Rectal smooth muscle tissue (tissue), 1 donor: Measurements from ENCODE around the gene IFI27.
A peak's percentile ranks its signal among the peaks of the same experiment; 100 is the strongest.

Source experiments
- H3K27ac ChIP-seq: one replicate; pipeline ENCODE4 v1.7.0; 2013; ENCODE audit warnings: low read depth, low read length, inconsistent platforms
- H3K27me3 ChIP-seq: one replicate; pipeline ENCODE4 v1.7.0; 2013; ENCODE audit warnings: low read length; ENCODE audit not compliant: control insufficient read depth, insufficient read depth
- H3K36me3 ChIP-seq: one replicate; pipeline ENCODE4 v1.7.0; 2013; ENCODE audit warnings: low read length; ENCODE audit not compliant: control insufficient read depth, insufficient read depth
- H3K4me1 ChIP-seq: one replicate; pipeline ENCODE4 v1.7.0; 2013; ENCODE audit warnings: low read length; ENCODE audit not compliant: control insufficient read depth, insufficient read depth
- H3K4me3 ChIP-seq: one replicate; pipeline ENCODE4 v1.7.0; 2013; ENCODE audit warnings: low read length
- H3K9ac ChIP-seq: one replicate; pipeline ENCODE4 v1.7.0; 2013; ENCODE audit warnings: low read length

Gene IFI27

DNA sequence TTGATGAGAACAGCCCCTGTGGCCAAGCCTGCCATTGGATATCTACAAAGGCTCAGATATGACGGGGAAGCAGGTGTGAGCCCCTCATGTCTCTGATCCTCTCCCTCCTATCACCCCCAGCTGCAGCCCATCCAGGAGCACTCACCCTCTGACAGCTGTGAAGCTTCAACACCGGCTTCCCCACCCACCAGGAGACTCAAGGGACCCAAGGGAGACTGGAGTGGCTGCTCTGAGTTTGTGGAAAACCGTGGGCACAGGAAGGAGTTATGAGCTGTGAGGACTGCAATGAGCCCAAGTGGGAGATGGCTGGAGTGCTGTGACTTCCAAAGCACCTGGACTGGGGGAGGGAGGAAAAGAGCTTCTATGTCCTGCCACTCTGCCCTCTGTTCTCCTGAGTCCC is 10.9 kb downstream of the IFI27 start:
- no peak overlapping the region for H3K4me3 ChIP-seq
- H3K9ac ChIP-seq: no peak overlapping the region
- no peaks in the 10 kb centered on the region for H3K27me3 ChIP-seq
- no peak overlapping the region for H3K27ac ChIP-seq
- H3K4me1 ChIP-seq: no peaks in the 10 kb centered on the region
- no peaks in the 10 kb centered on the region for H3K36me3 ChIP-seq

- no peak overlapping the region for H3K9ac ChIP-seq
- no peak overlapping the region for H3K27ac ChIP-seq
- no peaks in the 10 kb centered on the region for H3K27me3 ChIP-seq
These were observed 11.9 kb downstream of the IFI27 start for GRCh38 chr14:94122438-94122837.

GRCh38 chr14:94123296-94123695 is 12.8 kb downstream of the IFI27 start:
- Histone ChIP-seq H3K27ac (no peak overlapping the region), H3K4me3 (no peak overlapping the region), H3K36me3 (no peaks in the 10 kb centered on the region), H3K9ac (no peak overlapping the region), H3K27me3 (no peaks in the 10 kb centered on the region), H3K4me1 (no peaks in the 10 kb centered on the region)

More at GRCh38 chr14:94122438-94122837, 11.9 kb downstream of the IFI27 start:
- Histone ChIP-seq H3K36me3 (no peaks in the 10 kb centered on the region), H3K4me1 (no peaks in the 10 kb centered on the region), H3K4me3 (no peak overlapping the region)

GRCh38 chr14:94123868-94124267 is 13.3 kb downstream of the IFI27 start:
- Histone ChIP-seq H3K9ac (no peak overlapping the region), H3K36me3 (no peaks in the 10 kb centered on the region), H3K4me3 (no peak overlapping the region), H3K27ac (no peak overlapping the region), H3K4me1 (no peaks in the 10 kb centered on the region), H3K27me3 (no peaks in the 10 kb centered on the region)

- Histone ChIP-seq H3K4me1 (no peaks in the 10 kb centered on the region), H3K36me3 (no peaks in the 10 kb centered on the region), H3K27me3 (no peaks in the 10 kb centered on the region), H3K27ac (no peak overlapping the region), H3K9ac (no peak overlapping the region), H3K4me3 (no peak overlapping the region)
These were observed 14.2 kb downstream of the IFI27 start for GRCh38 chr14:94124582-94125377.

DNA sequence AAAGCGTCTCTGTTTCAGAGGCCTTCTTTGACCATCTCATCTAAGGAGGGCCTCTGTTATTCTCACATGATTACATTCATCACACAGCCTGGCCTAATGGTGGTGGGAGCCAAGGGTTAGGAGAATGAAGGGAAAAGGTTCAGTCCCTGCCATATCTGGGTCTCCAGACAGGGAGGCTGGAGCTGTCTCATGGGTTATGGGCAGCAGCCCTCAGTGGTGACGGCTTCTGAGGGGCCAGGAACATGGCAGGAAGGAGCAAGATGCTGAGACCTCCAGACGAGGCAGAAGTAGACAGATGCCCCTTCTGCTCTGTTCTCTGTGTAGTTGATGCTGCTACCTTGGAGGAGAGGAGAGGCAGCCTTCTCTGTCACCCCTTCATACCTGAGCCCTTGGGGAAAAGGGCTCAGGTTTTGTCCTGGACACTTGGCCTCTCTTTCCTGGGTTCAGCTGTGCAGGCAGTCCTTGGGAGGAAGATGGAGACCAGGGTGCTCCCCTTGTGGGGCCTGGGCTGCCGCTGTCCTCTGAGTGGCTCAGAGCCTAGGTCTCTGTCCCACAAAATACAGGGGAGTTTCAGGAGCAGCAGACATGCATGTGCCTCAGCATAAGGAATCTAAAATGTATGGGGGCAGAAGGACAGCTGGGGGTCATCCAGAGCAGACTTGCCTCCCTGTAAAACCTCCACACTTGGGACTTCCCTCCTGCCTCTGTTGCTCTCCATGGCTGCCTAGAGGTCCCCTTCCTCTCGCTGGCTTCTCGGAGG is 15.3 kb downstream of the IFI27 start:
- Histone ChIP-seq H3K27me3 (no peaks in the 10 kb centered on the region), H3K4me3 (no peak overlapping the region), H3K4me1 (no peaks in the 10 kb centered on the region), H3K9ac (no peak overlapping the region), H3K36me3 (no peaks in the 10 kb centered on the region), H3K27ac (no peak overlapping the region)

DNA sequence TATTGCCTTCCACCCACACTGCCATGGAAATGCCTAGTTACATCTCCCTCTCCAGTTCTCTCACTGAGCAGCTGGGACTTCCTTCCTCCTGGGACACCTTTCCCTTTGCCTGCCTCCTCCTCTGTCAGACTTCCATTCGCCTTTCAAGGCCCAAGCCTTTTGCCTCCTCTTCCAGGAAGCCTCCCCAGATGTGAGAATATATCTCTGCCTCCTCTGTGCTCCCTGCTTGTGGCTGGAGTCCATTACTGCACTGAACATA is 15.8 kb downstream of the IFI27 start:
- Histone ChIP-seq H3K36me3 (no peaks in the 10 kb centered on the region), H3K9ac (no peak overlapping the region), H3K4me1 (no peaks in the 10 kb centered on the region), H3K27ac (no peak overlapping the region), H3K27me3 (no peaks in the 10 kb centered on the region), H3K4me3 (no peak overlapping the region)

DNA sequence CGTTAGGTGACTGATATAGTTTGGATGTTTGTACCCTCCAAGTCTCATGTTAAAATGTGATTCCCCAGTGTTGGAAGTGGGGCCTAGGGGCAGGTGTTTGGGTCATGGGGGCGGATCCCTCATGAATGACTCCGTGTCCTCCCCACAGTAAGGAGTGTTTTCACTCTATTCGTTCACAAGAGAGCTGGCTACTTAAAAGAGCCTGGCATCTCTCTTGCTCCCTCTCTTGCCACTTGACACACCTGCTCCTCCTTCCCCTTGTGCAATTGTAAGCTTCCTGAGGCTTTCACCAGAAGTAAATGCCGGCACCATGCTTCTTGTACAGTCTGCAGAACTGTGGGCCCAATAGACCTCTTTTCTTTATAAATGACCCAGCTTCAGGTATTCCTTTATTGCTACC is 16.3 kb downstream of the IFI27 start:
- H3K9ac ChIP-seq: no peak overlapping the region
- H3K27me3 ChIP-seq: no peaks in the 10 kb centered on the region
- H3K27ac ChIP-seq: no peak overlapping the region
- no peaks in the 10 kb centered on the region for H3K4me1 ChIP-seq
- no peaks in the 10 kb centered on the region for H3K36me3 ChIP-seq
- H3K4me3 ChIP-seq: no peak overlapping the region

GRCh38 chr14:94127330-94127729 is 16.8 kb downstream of the IFI27 start:
- Histone ChIP-seq H3K4me1 (no peaks in the 10 kb centered on the region), H3K4me3 (no peak overlapping the region), H3K27me3 (no peaks in the 10 kb centered on the region)

DNA sequence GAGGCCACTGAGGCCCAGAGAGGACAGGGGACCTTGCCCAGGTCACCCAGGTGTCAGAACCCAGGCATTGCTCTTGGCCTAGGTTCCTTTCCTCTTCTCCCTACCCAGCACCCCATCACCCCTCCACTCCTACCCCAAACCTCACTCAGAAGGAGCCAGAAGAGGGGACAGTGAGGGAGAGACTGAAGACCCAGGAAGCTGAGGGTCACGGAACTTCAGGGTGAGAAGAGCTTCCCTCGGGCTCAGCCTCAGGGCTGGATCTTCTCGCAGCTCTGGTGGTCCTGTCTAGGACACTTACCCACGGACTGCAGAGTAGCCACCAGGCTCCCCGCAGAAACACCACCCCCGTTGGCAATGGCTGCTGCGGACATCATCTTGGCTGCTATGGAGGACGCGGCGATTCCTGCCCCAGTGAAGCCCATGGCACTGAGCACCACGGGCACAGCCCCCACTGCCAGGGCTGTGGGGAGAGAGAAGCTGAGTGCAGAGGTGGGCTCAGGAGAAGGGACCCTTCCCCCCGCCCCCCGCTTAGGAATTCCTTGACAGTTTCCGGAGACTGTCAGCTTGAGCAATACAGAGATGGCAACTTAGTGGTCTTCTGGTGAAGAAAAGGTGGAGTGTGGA is 17.8 kb downstream of the IFI27 start:
- Histone ChIP-seq H3K36me3 (no peaks in the 10 kb centered on the region), H3K4me3 (peak overlapping the region; percentile 79), H3K27ac (no peak overlapping the region), H3K4me1 (no peaks in the 10 kb centered on the region), H3K27me3 (no peaks in the 10 kb centered on the region), H3K9ac (no peak overlapping the region)

More at GRCh38 chr14:94127330-94127729, 16.8 kb downstream of the IFI27 start:
- Histone ChIP-seq H3K36me3 (no peaks in the 10 kb centered on the region), H3K27ac (no peak overlapping the region), H3K9ac (no peak overlapping the region)

DNA sequence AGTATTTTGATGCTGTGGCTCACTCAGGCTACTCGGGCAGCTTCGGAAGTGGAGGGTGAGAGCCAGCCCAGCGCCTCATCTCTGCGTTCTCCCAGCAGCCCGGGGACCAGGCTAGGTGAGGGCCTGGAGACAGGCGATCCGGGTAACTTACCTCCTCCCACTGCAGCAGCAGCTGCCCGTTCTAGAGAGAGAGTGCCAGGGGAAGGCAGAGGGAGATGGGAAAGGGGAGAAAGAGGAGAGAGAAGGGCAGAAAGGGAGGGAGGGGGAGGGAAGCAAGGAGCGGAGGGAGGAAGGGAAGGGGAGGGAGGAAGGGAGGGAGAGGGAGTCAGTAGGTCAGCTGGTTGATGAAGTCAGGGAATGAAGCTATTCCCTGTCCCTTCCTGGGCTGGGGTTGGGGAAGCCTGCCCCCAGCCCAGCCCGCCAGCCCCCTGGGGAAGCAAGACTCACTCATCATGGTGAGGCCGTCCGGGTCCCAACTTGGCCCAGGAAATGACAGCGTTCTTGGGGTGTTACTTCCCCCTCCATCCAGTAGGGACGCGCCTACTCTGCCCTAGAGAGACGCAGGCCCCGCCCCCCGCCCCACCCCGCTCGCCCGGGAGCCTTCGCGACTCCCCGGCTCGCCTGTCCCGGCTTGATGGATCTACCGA is 18.7 kb downstream of the IFI27 start, which contains the start of gene IFI27L2:
TSS of gene IFI27L2 (minus strand) at position 494 of the 647 bp plus-strand sequence. CDS start at position 454, 40 bp downstream.
- no peaks in the 10 kb centered on the region for H3K27me3 ChIP-seq

DNA sequence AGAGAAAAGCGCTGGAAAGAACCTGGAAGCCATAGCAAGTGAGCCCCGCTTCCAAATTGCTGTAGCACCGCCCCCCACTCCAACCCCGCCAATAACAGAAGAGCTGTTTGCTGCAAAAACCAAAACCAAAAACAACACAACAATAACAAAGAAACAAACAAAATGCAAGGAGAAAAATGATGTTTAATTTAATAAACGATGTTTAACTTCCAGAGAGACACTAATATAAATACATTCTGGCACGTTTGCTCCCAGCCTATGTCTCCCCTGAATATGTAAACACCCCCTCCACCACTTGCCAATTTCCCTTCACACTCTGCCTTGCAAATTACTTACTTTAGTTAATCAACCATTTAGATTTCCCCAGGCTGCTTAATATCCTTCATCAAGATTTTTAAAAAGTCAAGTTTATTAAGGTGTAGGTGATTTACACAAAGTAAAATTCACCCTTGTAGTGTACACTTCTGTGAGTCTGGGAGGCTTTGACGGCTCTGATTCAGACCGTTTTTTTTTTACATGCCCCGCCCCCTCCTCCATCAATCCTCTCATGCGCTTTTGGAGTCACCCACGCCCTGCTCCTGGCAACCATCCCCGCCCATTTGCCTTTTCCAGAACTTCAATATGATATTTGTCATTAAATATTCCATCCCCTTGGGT is 19.4 kb downstream of the IFI27 start:
- Histone ChIP-seq H3K4me1 (no peaks in the 10 kb centered on the region), H3K9ac (no peak overlapping the region), H3K27ac (peak overlapping the region; percentile 81), H3K36me3 (no peaks in the 10 kb centered on the region), H3K4me3 (peak overlapping the region; percentile 79), H3K27me3 (no peaks in the 10 kb centered on the region)

More for the DNA sequence above, 18.7 kb downstream of the IFI27 start, which contains the start of gene IFI27L2:
- peak within 1 kb of the TSS; percentile 81 for H3K27ac ChIP-seq
- no peaks in the 10 kb centered on the region for H3K36me3 ChIP-seq
- H3K4me3 ChIP-seq: peak within 1 kb of the TSS; percentile 79
- no peaks in the 10 kb centered on the region for H3K4me1 ChIP-seq
- peak within 1 kb of the TSS; percentile 50 for H3K9ac ChIP-seq
